Heart left ventricle (tissue), 16 donors: ENCODE measurements around the gene ADGRV1. TPM values are rescaled to one million over a fixed set of nuclear protein-coding genes. Genes with fewer than 3 reads are reported as not detected.

Experiments used
- ATAC-seq, 4 donors: fragments of 200-7000 bp; cut with Tn5 transposase; one replicate each; pipeline ENCODE4 v1.9.1; 2020 to 2022; ENCODE audit warnings: moderate library complexity in 4 of 4, mild to moderate bottlenecking in 3 of 4, moderate number of reproducible peaks in 1 of 4
- DNase-seq, 5 donors: peaks; one replicate each; pipeline ENCODE4 v3.0.0-alpha.2; 2020
- H3K27ac ChIP-seq, 12 donors: fragments of 200-600 bp; sonication (generic) in 4 of 12; one replicate each; pipeline versions ENCODE4 v1.5.0 to v1.8.0; 2016 to 2022; ENCODE audit warnings: mild to moderate bottlenecking in 2 of 12
- H3K27me3 ChIP-seq, 9 donors: fragments of 200-600 bp; sonication (generic) in 2 of 9; one replicate each; pipeline versions ENCODE4 v1.5.1 to v1.8.0; 2016 to 2022; ENCODE audit warnings: mild to moderate bottlenecking in 3 of 9
- H3K36me3 ChIP-seq, 9 donors: fragments of 200-600 bp; sonication (generic) in 2 of 9; one replicate each; pipeline versions ENCODE4 v1.5.0 to v1.8.0; 2018 to 2022; ENCODE audit warnings: mild to moderate bottlenecking in 2 of 9
- H3K4me1 ChIP-seq, 12 donors: fragments of 200-600 bp; sonication (generic) in 4 of 12; one replicate each; pipeline versions ENCODE4 v1.5.0 to v1.8.0; 2016 to 2022; ENCODE audit warnings: mild to moderate bottlenecking in 3 of 12
- H3K4me3 ChIP-seq, 12 donors: fragments of 200-600 bp; sonication (generic) in 4 of 12; one replicate each; pipeline versions ENCODE4 v1.5.0 to v1.8.0; 2017 to 2022; ENCODE audit warnings: mild to moderate bottlenecking in 9 of 12, moderate library complexity in 4 of 12
- H3K9me3 ChIP-seq, 12 donors: fragments of 200-600 bp; sonication (generic) in 4 of 12; one replicate each; pipeline versions ENCODE4 v1.5.0 to v1.8.0; 2016 to 2022; ENCODE audit warnings: mild to moderate bottlenecking in 1 of 12
- POLR2A ChIP-seq, 2 donors: fragments of 450-650 bp; IDR thresholded peaks; one replicate each; pipeline ENCODE4 v1.6.1; 2017; ENCODE audit warnings: antibody characterized with exemption in 2 of 2, mild to moderate bottlenecking in 2 of 2, moderate library complexity in 2 of 2
- WGBS, 4 donors: extraction: QIAGEN DNeasy Blood & Tissue Kit in 2 of 4; methylation state at CpG; one replicate each; pipeline versions ENCODE4 v1.1.5 to v1.1.7; 2013 to 2018; 5-methylcytosine and 5-hydroxymethylcytosine counted together
- intact Hi-C, 10 donors: fragments of 100-400 bp; cut with DNase I; formaldehyde crosslinking; loops; one replicate each; pipeline versions ENCODE4 v1.11.1 to v1.14.2; 2022
- polyA plus RNA-seq, 2 donors: library from polyadenylated mRNA; stranded (reverse); fragments of 200-250 nt; gene quantifications; one replicate each; pipeline ENCODE4 v1.2.3, GENCODE V29; 2013
- total RNA-seq, 9 donors: library from RNA; depleted of rRNA in 2 of 9; stranded (reverse); fragments of >200 nt in 2 of 9; fragmentation: NEBNext Ultra II Directional in 3 of 9; extraction: Animal tissue kit (Norgen Biotek cat#: 25700) in 3 of 9; gene quantifications; one replicate each; pipeline versions ENCODE4 v1.1.0 to v1.2.4, GENCODE V29; 2016 to 2023
- TF ChIP-seq, protein P1 (sequence below), 12 donors: fragments of 200-600 bp; sonication (generic) in 4 of 12; IDR thresholded peaks; one replicate each; pipeline versions ENCODE4 v1.5.0 to v1.8.0; 2018 to 2022; ENCODE audit warnings: antibody characterized with exemption in 12 of 12, mild to moderate bottlenecking in 5 of 12
- donor health status: ischemic (EF 13 %, LVEDD 7.1; RV severe dilation, severe dysfunction).
- donor health status: healthy with polysubstance abuse.
- donor health status: DM: no; HTN: yes; CAD: no.
- donor health status: DM: no; HTN: no; CAD: no.
- donor health status: ischemic (EF 25% LVEDD 6.9; RV normal size, moderate dysfunction).
- donor health status: ischemic (EF 25% LVEDD 5.7; RV mildly dilated, moderate dysfunction).
- donor health status: healthy.
- donor health status: DM: yes; HTN: yes; CAD: no.
- donor health status: ischemic (EF 35%, LVEDD 5.7; RV mildly dilated, moderate dysfunction).
- donor health status: nonischemic (EF 11% LVEDD 7.7; RV severe dilation, severe dysfunction).
- donor health status: DM: yes; HTN: yes; CAD: no.
- donor health status: PGD.
- donor health status: ischemic (EF 29% LVEDD 5.4; RV normal size, mild dysfunction).
- donor health status: nonischemic (EF 23%, LVEDD 6.1; RV moderate dilation, normal function).

The ADGRV1 gene
- total and polyA plus RNA-seq, 11 donors, result 0.25 to 0.29 TPM; not detected in 9

DNA sequence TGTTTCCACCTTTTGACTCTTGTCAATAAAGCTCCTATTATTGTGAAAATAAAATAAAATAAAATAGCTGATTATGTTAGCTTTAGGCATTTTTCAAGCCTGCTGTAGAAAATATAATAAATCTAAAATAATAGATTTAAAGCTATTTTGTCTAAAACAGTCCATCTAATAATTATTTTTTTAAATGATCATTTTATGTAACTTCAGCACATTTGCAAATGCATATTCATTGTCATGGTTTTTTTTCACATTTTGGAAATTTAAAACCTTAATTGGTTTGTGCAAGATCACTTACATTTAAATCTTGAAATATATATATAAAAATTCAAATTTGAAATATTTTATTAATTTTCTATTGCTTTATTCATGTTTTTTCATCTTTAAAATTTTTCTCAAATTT is 159.8 kb downstream of the ADGRV1 start:
- no peak for DNase-seq
- H3K27me3 ChIP-seq, result no peaks in the 10 kb centered on the region
- H3K36me3 ChIP-seq, result no peaks in the 10 kb centered on the region
- H3K4me1 ChIP-seq, result no peaks in the 10 kb centered on the region
- no peak overlapping the region for H3K4me3 ChIP-seq
- no peak overlapping the region for H3K27ac ChIP-seq
- H3K9me3 ChIP-seq, result no peaks in the 10 kb centered on the region
- no peak for TF ChIP-seq POLR2A (IDR thresholded peaks at IDR 0.05)
- TF ChIP-seq, protein P1, sequence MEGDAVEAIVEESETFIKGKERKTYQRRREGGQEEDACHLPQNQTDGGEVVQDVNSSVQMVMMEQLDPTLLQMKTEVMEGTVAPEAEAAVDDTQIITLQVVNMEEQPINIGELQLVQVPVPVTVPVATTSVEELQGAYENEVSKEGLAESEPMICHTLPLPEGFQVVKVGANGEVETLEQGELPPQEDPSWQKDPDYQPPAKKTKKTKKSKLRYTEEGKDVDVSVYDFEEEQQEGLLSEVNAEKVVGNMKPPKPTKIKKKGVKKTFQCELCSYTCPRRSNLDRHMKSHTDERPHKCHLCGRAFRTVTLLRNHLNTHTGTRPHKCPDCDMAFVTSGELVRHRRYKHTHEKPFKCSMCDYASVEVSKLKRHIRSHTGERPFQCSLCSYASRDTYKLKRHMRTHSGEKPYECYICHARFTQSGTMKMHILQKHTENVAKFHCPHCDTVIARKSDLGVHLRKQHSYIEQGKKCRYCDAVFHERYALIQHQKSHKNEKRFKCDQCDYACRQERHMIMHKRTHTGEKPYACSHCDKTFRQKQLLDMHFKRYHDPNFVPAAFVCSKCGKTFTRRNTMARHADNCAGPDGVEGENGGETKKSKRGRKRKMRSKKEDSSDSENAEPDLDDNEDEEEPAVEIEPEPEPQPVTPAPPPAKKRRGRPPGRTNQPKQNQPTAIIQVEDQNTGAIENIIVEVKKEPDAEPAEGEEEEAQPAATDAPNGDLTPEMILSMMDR (IDR thresholded peaks at IDR 0.05), result no peak
- no peak for ATAC-seq
- intact Hi-C loops, result no loop called here

DNA sequence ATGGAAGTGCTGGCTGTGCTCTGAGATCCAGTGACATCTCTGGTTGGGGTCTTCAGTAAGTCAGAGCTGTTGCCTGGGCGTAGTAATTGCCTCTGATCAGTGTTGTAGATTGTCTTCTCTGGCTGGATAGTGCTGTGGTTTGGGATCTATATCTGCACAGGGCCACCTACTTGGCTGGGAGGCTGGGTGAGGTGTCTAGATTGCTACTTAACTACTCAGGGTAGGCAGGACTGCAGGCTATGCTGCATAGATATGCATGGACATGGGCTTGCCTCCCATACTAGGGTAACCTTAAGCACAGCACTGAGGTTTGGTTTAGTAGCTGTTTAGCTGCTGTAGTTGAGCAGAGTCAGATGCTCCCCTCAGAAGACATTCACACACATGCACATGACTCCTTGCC is 181.0 kb downstream of the ADGRV1 start:
- Histone ChIP-seq H3K4me3 (no peak overlapping the region), H3K36me3 (no peaks in the 10 kb centered on the region), H3K27ac (no peak overlapping the region), H3K4me1 (no peaks in the 10 kb centered on the region), H3K27me3 (no peaks in the 10 kb centered on the region), H3K9me3 (peaks cover 0 to 26% (median 4%) of the 10 kb centered on the region in 12 donors)
- no peak for DNase-seq
- 25 to 64% (median 52%) methylated on average over 1 of the region's 1 CpG; no CpG with 5 or more reads in 1 of the 4 donors for WGBS, 4 donors
- intact Hi-C loops, result no loop called here
- TF ChIP-seq, protein P1 (IDR thresholded peaks at IDR 0.05), result no peak
- TF ChIP-seq POLR2A (IDR thresholded peaks at IDR 0.05), result no peak
- ATAC-seq, result no peak

DNA sequence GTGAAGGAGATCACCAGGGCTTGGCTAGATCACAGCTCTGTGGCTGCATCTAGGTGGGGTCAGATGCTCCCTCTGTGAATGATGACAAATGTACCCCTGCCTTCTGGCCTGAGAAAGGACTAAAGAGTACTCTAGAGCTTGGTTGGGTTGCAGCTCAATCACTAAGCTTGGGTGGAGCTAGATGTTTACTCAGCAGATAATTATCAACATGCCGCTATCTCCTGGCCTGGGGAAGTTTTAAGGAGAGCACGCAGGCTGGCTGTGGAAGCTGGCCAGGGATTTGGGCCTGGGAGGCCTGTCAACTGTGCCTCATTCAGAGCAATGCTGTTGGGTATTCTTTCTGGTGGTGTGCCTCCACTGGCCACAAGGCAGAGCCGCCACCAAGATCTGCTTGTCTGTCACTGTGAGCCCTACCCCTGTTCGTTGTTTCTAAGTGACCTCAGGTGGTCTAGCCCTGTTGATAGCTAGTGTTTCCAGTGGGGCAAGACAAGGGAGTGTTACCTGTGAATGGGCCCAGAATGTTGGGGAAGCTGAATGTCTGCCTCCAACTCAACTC is 181.7 kb downstream of the ADGRV1 start:
- Histone ChIP-seq H3K27ac (no peak overlapping the region), H3K36me3 (no peaks in the 10 kb centered on the region), H3K27me3 (no peaks in the 10 kb centered on the region), H3K4me3 (no peak overlapping the region), H3K4me1 (no peaks in the 10 kb centered on the region), H3K9me3 (peaks cover 0 to 26% (median 4%) of the 10 kb centered on the region in 12 donors)
- intact Hi-C loops, result no loop called here
- no peak for ATAC-seq
- no peak for DNase-seq
- WGBS, 4 donors, result 65 to 80% (median 73%) methylated on average over 4 of the region's 4 CpGs
- TF ChIP-seq POLR2A (IDR thresholded peaks at IDR 0.05), result no peak
- TF ChIP-seq, protein P1 (IDR thresholded peaks at IDR 0.05), result no peak

DNA sequence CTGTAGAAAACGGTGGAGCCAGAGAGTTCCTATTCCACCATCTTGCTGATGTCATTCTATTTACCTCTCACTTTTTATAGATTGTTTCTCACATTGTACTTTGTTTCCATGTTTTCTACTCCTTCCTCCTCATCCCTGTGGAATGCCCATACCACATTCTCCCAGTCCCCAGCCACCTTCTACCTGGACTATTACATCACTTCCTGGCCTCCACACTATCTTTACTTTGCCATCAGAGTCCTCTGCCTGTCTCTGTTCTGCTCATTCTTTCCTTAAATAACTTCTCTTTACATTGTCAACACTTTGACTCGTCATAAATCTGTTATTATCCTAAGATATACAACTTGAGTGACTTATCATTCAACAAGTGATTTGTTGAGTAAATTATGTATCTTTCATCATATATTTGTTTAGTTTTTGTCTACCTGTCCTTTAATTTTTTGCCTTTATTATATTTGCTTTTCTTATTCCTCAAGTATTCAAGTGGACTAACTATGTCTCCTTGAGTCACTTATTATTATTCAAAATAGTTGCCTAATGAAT is 182.5 kb downstream of the ADGRV1 start:
- Histone ChIP-seq H3K36me3 (no peaks in the 10 kb centered on the region), H3K27me3 (no peaks in the 10 kb centered on the region)
- 58 to 67% (median 59%) methylated on average over 2 of the region's 2 CpGs for WGBS, 4 donors

More for the DNA sequence above, 182.5 kb downstream of the ADGRV1 start:
- no peaks in the 10 kb centered on the region for H3K4me1 ChIP-seq
- DNase-seq, result no peak
- H3K4me3 ChIP-seq, result no peak overlapping the region
- H3K9me3 ChIP-seq, result peaks cover 0 to 26% (median 5%) of the 10 kb centered on the region in 12 donors
- TF ChIP-seq, protein P1 (IDR thresholded peaks at IDR 0.05), result no peak
- no peak for TF ChIP-seq POLR2A (IDR thresholded peaks at IDR 0.05)
- H3K27ac ChIP-seq, result no peak overlapping the region
- intact Hi-C loops, result no loop called here
- no peak for ATAC-seq
